Transverse colon (tissue), 4 donors: ENCODE data around the gene TMUB1. TPM values are rescaled to one million over a fixed set of nuclear protein-coding genes. Genes with fewer than 3 reads are reported as not detected.

Experiments used
- DNase-seq: peaks from one replicate; pipeline ENCODE4 v3.0.0-alpha.2; 2019
- H3K27ac ChIP-seq, 4 donors: fragments of 200-600 bp; sonication (generic); 2 replicates each; pipeline ENCODE4 v1.5.1; 2016 to 2018; ENCODE audit warnings: inconsistent platforms in 4 of 4
- H3K27me3 ChIP-seq: fragments of 200-600 bp; sonication (generic); 2 replicates; pipeline ENCODE4 v1.5.1; 2017; ENCODE audit warnings: inconsistent platforms
- H3K36me3 ChIP-seq, 4 donors: fragments of 200-600 bp; sonication (generic); 2 replicates each; pipeline ENCODE4 v1.5.1; 2017 to 2019; ENCODE audit warnings: inconsistent platforms in 4 of 4
- H3K4me1 ChIP-seq, 4 donors: fragments of 200-600 bp; sonication (generic); 2 replicates each; pipeline ENCODE4 v1.5.1; 2017 to 2020; ENCODE audit warnings: inconsistent platforms in 4 of 4
- H3K4me3 ChIP-seq, 4 donors: fragments of 200-600 bp; sonication (generic); 1 replicate in 1 of 4; 2 replicates in 3 of 4; pipeline versions ENCODE4 v1.5.1 to v1.6.1; 2017 to 2019; ENCODE audit warnings: inconsistent platforms in 4 of 4
- H3K9me3 ChIP-seq, 2 donors: fragments of 200-600 bp; sonication (generic); 2 replicates each; pipeline ENCODE4 v1.5.1; 2017 to 2019; ENCODE audit warnings: inconsistent platforms in 2 of 2
- CTCF ChIP-seq, 5 experiments: fragments of 200-600 bp in 3 of 5; fragments of 450-650 bp in 2 of 5; sonication (generic) in 3 of 5; IDR thresholded peaks; 1 replicate in 2 of 5; 2 replicates in 3 of 5; pipeline ENCODE4 v1.5.1; 2016 to 2017; ENCODE audit warnings: antibody characterized with exemption in 5 of 5, inconsistent platforms in 3 of 5, mild to moderate bottlenecking in 2 of 5, moderate library complexity in 1 of 5
- EP300 ChIP-seq: sonication (generic); formaldehyde crosslinking; IDR thresholded peaks from one replicate; pipeline ENCODE4 v1.6.1; 2017; ENCODE audit warnings: antibody characterized with exemption, low read depth
- POLR2A ChIP-seq: fragments of 450-650 bp; IDR thresholded peaks from one replicate; pipeline ENCODE4 v1.6.1; 2016; ENCODE audit warnings: antibody characterized with exemption, mild to moderate bottlenecking, moderate library complexity
- POLR2AphosphoS5 ChIP-seq, 3 donors: sonication (generic); formaldehyde crosslinking; IDR thresholded peaks; one replicate each; pipeline ENCODE4 v1.6.1; 2016; ENCODE audit warnings: antibody characterized with exemption in 3 of 3
- WGBS, 2 donors: methylation state at CpG; one replicate each; pipeline ENCODE4 v1.1.5; 2018; ENCODE audit warnings: low coverage in 1 of 2; 5-methylcytosine and 5-hydroxymethylcytosine counted together
- in situ Hi-C, 4 donors: fragments of 200-750 bp; cut with MboI; loops; one replicate each; pipeline versions ENCODE4 v1.15.0 to v1.15.1; 2017; ENCODE audit warnings: low sequenced_read_pairs in 3 of 4, low pct_ligation_motif_present in 1 of 4, low pct_unique_long_range_greater_than_20kb in 1 of 4
- intact Hi-C: fragments of 100-400 bp; cut with DNase I; formaldehyde crosslinking; loops from one replicate; pipeline ENCODE4 v1.15.1; 2023; ENCODE audit warnings: low total_unique reads
- total RNA-seq, 4 donors: library from RNA; depleted of rRNA; stranded (reverse); fragments of >200 nt; gene quantifications; one replicate each; pipeline ENCODE4 v1.1.0, GENCODE V29; 2016

TMUB1 gene
- total RNA-seq, 4 donors from 2014 or later: 67.5 to 105 (median 85.9) TPM

GRCh38 chr7:151100921-151101320 lies 17.6 kb upstream of the TMUB1 start:
- Histone ChIP-seq H3K4me1 (peaks cover 0 to 3% (median 0%) of the 10 kb centered on the region in 4 donors), H3K36me3 (no peaks in the 10 kb centered on the region), H3K4me3 (no peak overlapping the region), H3K9me3 (no peaks in the 10 kb centered on the region), H3K27me3 (no peaks in the 10 kb centered on the region), H3K27ac (no peak overlapping the region)
- no peak for TF ChIP-seq POLR2A
- no peak for TF ChIP-seq CTCF (IDR thresholded peaks at IDR 0.05)
- TF ChIP-seq POLR2AphosphoS5 (IDR thresholded peaks at IDR 0.05): no peak
- TF ChIP-seq EP300: no peak
- in situ Hi-C loops: loop anchor here in 1 of 4 donors (10.0 kb wide), 1 partner anchor 66 kb away; no protein-coding TSS in a partner anchor
- WGBS, 2 donors: 96% methylated on average over 8 of the region's 10 CpGs; no CpG with 5 or more reads in 1 of the 2 donors
- no peak for DNase-seq
- intact Hi-C loops: no loop called here

- in situ Hi-C loops: loop anchor here in 1 of 4 donors (10.0 kb wide), 1 partner anchor 65 kb away; no protein-coding TSS in a partner anchor
- Histone ChIP-seq H3K4me1 (peaks cover 0 to 4% (median 2%) of the 10 kb centered on the region in 4 donors), H3K9me3 (no peaks in the 10 kb centered on the region), H3K27ac (no peak overlapping the region), H3K36me3 (no peaks in the 10 kb centered on the region), H3K27me3 (no peaks in the 10 kb centered on the region), H3K4me3 (no peak overlapping the region)
- intact Hi-C loops: no loop called here
- no peak for DNase-seq
- 40 to 69% methylated on average over 1 to 19 of the region's 20 CpGs for WGBS, 2 donors
- TF ChIP-seq EP300: no peak
- TF ChIP-seq CTCF (IDR thresholded peaks at IDR 0.05): no peak
- TF ChIP-seq POLR2AphosphoS5 (IDR thresholded peaks at IDR 0.05): no peak
- no peak for TF ChIP-seq POLR2A
Observed at GRCh38 chr7:151099486-151100211, 16.4 kb upstream of the TMUB1 start.

- Histone ChIP-seq H3K36me3 (no peaks in the 10 kb centered on the region), H3K4me3 (no peak overlapping the region), H3K27ac (no peak overlapping the region), H3K9me3 (no peaks in the 10 kb centered on the region), H3K4me1 (peaks cover 0 to 16% (median 6%) of the 10 kb centered on the region in 4 donors), H3K27me3 (no peaks in the 10 kb centered on the region)
- in situ Hi-C loops (no loop called here), intact Hi-C loops (no loop called here)
- 84% methylated on average over 17 of the region's 17 CpGs; no CpG with 5 or more reads in 1 of the 2 donors for WGBS, 2 donors
- DNase-seq: no peak
- TF ChIP-seq POLR2A (no peak), CTCF (IDR thresholded peaks at IDR 0.05) (no peak), EP300 (no peak), POLR2AphosphoS5 (IDR thresholded peaks at IDR 0.05) (no peak)
Observed at GRCh38 chr7:151095828-151096475, 12.7 kb upstream of the TMUB1 start.

GRCh38 chr7:151095123-151095797 lies 12.0 kb upstream of the TMUB1 start:
- in situ Hi-C loops (no loop called here), intact Hi-C loops (no loop called here)
- H3K4me3 ChIP-seq: no peak overlapping the region
- 77 to 83% methylated on average over 6 to 10 of the region's 10 CpGs for WGBS, 2 donors
- DNase-seq: no peak
- peaks cover 0 to 22% (median 8%) of the 10 kb centered on the region in 4 donors for H3K4me1 ChIP-seq
- H3K27me3 ChIP-seq: no peaks in the 10 kb centered on the region
- H3K27ac ChIP-seq: no peak overlapping the region
- no peaks in the 10 kb centered on the region for H3K9me3 ChIP-seq
- no peaks in the 10 kb centered on the region for H3K36me3 ChIP-seq
- no peak for TF ChIP-seq POLR2A
- no peak for TF ChIP-seq POLR2AphosphoS5 (IDR thresholded peaks at IDR 0.05)
- TF ChIP-seq EP300: no peak
- no peak for TF ChIP-seq CTCF (IDR thresholded peaks at IDR 0.05)
